ENCODE measurements around the gene TNFRSF17. TPM values are rescaled to one million over a fixed set of nuclear protein-coding genes. Genes with fewer than 3 reads are reported as not detected.

TNFRSF17 gene
- total RNA-seq, 1 donor from 2014 or later, result not detected

DNA sequence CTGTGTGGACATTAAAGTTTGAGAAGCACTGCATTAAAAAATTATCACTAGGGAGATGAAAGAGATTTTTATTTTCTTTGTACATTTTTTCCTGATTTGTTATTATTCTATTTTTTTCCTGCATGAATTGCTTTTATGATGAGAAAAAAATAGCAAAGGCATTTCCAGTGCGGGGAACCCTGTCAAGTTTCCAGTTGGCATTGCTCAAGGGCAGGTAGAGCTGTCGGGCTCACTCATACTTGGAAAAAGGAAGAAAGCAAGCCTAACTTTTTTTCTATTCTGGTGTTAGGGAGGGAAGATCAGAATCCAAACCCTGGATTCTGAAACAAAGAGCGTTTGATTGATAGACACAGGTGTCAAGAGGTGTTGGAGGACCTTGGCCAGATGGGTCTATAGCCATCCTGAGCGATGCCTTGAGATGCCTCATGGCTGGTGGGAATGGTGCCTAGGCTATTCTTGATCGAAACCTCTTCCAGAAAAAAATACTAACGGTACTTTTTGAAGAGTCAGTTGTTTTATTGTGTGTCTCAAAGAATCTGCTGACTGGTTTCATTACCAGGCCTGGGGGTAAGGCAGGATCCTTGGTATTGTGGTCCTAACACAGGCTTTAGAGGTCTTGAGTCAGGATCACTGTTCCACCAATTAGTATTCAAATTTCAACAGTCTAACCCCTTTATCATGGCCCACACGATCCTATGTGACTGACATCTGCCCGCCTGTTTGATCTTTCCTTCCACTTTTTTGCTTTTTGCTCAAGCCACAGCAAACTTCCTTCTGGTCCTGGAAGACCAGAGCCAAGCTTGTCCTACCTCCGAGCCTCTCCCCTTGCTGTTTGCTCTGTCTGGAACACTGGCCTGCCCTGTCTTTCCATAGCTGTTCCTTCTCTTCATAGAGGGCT, 31.7 kb downstream of the TNFRSF17 start:
- intact Hi-C loops (cut with micrococcal nuclease), result no loop called here

DNA sequence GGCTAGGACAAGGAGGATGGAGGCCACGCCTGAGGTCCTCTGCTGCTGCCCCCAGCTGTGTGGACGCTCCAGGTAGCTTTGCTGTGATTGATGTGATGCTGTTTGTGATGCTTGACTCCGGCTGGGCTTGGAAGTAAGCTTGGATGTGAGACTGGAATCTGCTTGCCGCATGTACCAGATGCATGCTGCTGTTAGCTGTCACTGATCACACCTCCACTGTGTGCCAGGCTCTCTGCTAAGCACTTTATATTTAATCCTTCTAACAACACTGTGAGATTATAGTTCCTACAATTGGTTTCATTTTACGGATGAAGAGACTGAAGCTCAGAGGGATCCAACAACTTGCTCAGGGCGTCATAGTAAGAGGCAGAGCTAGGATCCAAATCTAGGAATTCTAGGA, 35.0 kb downstream of the TNFRSF17 start:
- intact Hi-C loops (cut with micrococcal nuclease), result no loop called here

- intact Hi-C loops (cut with micrococcal nuclease), result no loop called here
Observed at GRCh38 chr16:12002447-12003006, 37.5 kb downstream of the TNFRSF17 start.

GRCh38 chr16:12006637-12007036, 41.6 kb downstream of the TNFRSF17 start:
- intact Hi-C loops (cut with micrococcal nuclease), result no loop called here

DNA sequence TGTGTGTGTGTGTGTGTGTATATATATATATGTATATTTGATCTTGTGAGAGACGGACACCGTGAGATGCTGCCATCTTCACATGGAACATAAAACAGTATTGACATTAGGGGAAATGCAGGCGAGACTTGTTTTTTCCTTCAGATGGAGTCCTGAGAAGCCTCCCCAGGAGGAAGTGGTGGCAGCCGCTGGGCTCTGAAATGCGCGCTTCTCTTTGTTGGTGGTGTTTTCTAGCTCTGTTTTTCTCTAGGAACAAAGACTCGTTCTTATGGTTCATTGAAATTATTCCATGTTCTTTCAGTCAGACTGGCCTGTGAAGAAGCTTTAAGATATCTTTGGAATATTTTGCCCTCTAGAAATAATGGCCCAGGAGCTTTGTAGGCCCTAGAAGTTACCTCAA, 44.5 kb downstream of the TNFRSF17 start:
- intact Hi-C loops (cut with micrococcal nuclease), result no loop called here

- intact Hi-C loops (cut with micrococcal nuclease), result no loop called here
Observed at GRCh38 chr16:12009922-12010321, 44.9 kb downstream of the TNFRSF17 start.

GRCh38 chr16:12010388-12011251, 45.6 kb downstream of the TNFRSF17 start:
- intact Hi-C loops (cut with micrococcal nuclease), result no loop called here

- intact Hi-C loops (cut with micrococcal nuclease), result no loop called here
Observed at GRCh38 chr16:12011565-12011964, 46.6 kb downstream of the TNFRSF17 start.

DNA sequence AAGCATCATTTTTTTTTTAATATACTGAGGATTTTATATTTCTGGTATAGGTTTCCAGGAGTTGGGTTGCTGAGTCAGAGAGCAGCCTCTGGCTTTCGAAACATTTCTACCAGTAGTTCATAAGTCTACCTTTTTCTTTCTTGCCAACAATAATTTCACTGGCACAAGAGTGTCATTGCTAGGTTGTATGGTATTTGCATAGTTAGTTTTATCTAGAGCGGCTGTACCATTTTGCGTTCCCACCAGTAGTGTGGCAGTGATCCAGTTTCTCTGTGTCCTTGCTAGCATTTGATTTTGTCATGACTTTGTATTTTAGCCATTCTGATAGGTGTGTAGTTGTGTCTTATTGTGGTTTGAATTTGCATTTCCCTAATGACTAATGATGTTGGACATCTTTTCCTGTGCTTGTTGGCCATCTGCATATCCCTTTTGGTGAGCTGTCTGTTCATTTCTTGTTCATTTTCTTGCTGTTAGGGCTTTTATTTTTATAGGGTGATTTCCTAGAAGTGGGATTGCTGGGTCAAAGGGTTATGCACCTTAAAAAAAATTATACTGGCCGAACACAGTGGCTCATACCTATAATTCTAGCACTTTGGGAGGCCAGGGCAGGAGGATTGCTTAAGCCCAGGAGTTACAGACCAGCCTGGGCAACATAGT, 51.4 kb downstream of the TNFRSF17 start:
- intact Hi-C loops (cut with micrococcal nuclease), result no loop called here

- intact Hi-C loops (cut with micrococcal nuclease), result no loop called here
Observed at GRCh38 chr16:12017558-12017957, 52.5 kb downstream of the TNFRSF17 start.

Other genes with a start within 250 kb of the TNFRSF17 start
- 55.3 and 59.4 TPM in 2 replicates for gene TXNDC11, start 222.4 kb upstream of the TNFRSF17 start, total RNA-seq
- gene ZC3H7A, start 168.0 kb upstream of the TNFRSF17 start, total RNA-seq, result 89.4 and 89.8 TPM in 2 replicates
- gene RSL1D1, start 113.7 kb upstream of the TNFRSF17 start, total RNA-seq, result 193 and 196 TPM in 2 replicates
- gene GSPT1, start 49.3 kb upstream of the TNFRSF17 start, total RNA-seq, result 121 and 123 TPM in 2 replicates
- 11.0 and 13.0 TPM in 2 replicates for gene NPIPB2, start 23.2 kb upstream of the TNFRSF17 start, total RNA-seq
- gene SNX29, start 11.5 kb downstream of the TNFRSF17 start, total RNA-seq, result 28.8 and 29.9 TPM in 2 replicates

All from T-helper 1 cell treated with Interleukin-12 subunit alpha and Interleukin-12 subunit beta and Interleukin-4 antibody, amounts not matched to agents 30 ng/mL and 1 ng/mL, for 36 hours (primary cell).